ENCODE results near the gene SH3BP2. TPM values are rescaled to one million over a fixed set of nuclear protein-coding genes. Genes with fewer than 3 reads are reported as not detected.

Gene SH3BP2
- total RNA-seq, 1 donor from 2014 or later: 102 TPM

DNA sequence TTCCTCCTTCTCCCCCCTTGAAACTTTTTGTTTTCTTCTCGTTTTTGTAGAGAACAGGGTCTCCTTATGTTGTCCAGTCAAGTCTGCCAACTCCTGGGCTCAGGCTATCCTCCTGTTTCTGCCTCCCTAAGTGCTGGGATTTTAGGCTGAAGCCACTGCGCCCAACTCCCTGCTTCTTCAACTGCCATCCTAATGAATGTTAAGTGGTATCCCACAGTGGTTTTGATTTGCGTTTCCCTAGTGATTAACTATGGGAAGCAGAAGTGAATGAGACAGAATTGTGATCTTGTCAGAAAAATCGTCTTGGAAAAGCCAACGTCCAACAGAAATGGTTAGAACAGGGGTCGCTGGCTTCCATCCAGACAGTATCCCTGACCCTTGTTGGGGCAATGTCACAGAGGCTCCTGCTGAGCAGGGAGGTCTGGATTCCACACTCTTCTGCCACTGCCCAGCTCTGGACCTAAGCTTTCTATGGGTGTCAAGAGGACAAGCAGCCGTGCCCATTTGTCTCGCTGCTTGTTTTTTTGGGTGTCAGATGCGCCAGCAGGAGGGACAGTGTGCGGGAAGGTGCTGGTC lies 49.9 kb downstream of the SH3BP2 start:
- Histone ChIP-seq H3K27me3 (ENCODE audit: low read depth) (no peaks in the 10 kb centered on the region), H3K27ac (peak overlapping the region; percentile 96), H3K4me3 (peak overlapping the region; percentile 88), H3K36me3 (no peaks in the 10 kb centered on the region), H3K4me1 (peaks cover 55% of the 10 kb centered on the region), H3K9me3 (no peaks in the 10 kb centered on the region)
- TF ChIP-seq, protein P1, sequence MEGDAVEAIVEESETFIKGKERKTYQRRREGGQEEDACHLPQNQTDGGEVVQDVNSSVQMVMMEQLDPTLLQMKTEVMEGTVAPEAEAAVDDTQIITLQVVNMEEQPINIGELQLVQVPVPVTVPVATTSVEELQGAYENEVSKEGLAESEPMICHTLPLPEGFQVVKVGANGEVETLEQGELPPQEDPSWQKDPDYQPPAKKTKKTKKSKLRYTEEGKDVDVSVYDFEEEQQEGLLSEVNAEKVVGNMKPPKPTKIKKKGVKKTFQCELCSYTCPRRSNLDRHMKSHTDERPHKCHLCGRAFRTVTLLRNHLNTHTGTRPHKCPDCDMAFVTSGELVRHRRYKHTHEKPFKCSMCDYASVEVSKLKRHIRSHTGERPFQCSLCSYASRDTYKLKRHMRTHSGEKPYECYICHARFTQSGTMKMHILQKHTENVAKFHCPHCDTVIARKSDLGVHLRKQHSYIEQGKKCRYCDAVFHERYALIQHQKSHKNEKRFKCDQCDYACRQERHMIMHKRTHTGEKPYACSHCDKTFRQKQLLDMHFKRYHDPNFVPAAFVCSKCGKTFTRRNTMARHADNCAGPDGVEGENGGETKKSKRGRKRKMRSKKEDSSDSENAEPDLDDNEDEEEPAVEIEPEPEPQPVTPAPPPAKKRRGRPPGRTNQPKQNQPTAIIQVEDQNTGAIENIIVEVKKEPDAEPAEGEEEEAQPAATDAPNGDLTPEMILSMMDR (IDR thresholded peaks at IDR 0.05): no peak
- ATAC-seq: peak; percentile 3 to 11
- DNase-seq: no peak
- intact Hi-C loops (cut with DNase I): no loop called here

DNA sequence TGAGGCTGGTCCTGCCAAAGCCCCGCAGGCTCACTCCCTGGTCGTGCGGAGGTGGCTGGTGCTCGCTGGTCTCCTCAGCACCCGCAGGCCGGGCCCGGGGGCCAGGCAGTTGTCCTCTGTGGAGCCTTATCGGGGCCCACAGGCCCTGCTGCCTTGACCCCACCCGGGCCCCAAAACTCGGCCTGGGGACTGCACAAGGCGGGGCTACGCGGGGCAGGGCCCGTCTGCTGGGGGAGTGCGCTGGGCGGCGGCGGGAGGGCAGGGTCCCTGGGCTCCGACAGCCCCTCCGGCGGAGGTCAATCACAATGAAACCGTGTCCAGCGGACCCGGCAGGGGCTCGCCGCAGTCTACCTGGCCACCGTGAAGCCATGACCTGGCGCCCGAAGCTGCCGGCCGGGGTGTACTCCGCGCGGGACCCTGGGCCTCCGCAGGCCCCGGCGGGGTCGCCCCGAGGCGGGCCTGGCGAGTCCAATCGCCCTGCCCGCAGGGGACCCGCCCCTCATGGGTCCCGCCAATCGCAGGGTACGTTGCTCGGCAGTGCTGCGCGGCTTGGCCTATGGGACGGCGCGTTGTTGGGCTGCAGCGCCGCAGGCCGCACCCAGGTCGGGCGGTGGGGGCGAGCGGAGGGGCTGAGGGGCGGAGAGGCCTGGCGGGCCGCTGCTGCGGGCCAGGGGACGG lies 50.5 kb downstream of the SH3BP2 start, which contains the start of gene ADD1:
Gene ADD1 (plus strand): TSS at position 582 of the 678 bp plus-strand sequence. CDS start 32,072 bp downstream, outside the sequence.
- DNase-seq: peak; percentile 91
- no peaks in the 10 kb centered on the region for H3K27me3 ChIP-seq (ENCODE audit: low read depth)
- H3K9me3 ChIP-seq: no peaks in the 10 kb centered on the region
- H3K4me3 ChIP-seq: peak within 1 kb of the TSS; percentile 88
- TF ChIP-seq, protein P1 (IDR thresholded peaks at IDR 0.05): no peak
- H3K36me3 ChIP-seq: no peaks in the 10 kb centered on the region
- H3K4me1 ChIP-seq: peaks cover 55% of the 10 kb centered on the region
- peak; percentile 98 to 100 for ATAC-seq
- intact Hi-C loops (cut with DNase I): no loop called here
- peak within 1 kb of the TSS; percentile 96 for H3K27ac ChIP-seq

DNA sequence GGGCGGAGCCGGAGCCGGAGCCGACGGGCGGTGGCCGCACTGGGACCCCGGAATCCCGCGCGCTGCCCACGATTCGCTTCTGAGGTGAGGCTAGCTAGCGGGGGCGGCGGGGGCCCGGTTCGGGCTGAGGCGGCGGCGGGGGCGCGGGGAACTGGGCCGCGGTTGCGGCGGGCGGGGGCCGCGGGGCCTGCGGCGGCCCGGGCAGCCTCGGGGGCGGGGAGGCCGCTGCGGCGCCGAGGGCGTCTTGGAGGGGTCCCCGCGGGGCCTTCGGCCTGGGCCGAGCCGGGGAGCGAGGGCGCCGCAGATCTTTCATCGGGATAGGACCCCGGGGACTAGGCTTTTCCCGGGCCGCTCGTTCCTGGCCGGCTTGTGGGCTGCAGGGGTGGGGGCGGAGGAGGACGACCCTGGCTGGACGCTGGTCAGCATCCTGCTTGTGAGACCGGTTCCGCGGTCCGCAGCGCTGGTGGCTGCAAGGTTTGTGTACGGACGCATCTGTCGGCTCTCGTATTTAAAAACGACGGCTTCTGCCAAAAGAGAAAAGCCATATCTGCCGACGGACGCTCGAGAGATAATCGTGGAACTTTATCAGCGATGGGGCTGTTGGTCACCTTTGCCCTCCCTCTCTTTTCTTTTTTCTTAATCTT lies 51.2 kb downstream of the SH3BP2 start:
- Histone ChIP-seq H3K27ac (peak overlapping the region; percentile 96), H3K9me3 (no peaks in the 10 kb centered on the region), H3K36me3 (no peaks in the 10 kb centered on the region), H3K4me1 (peaks cover 57% of the 10 kb centered on the region), H3K27me3 (ENCODE audit: low read depth) (no peaks in the 10 kb centered on the region), H3K4me3 (peak overlapping the region; percentile 88)
- peak; percentile 77 for DNase-seq
- intact Hi-C loops (cut with DNase I): no loop called here
- TF ChIP-seq, protein P1 (IDR thresholded peaks at IDR 0.05): no peak
- peak; percentile 0 to 41 for ATAC-seq

DNA sequence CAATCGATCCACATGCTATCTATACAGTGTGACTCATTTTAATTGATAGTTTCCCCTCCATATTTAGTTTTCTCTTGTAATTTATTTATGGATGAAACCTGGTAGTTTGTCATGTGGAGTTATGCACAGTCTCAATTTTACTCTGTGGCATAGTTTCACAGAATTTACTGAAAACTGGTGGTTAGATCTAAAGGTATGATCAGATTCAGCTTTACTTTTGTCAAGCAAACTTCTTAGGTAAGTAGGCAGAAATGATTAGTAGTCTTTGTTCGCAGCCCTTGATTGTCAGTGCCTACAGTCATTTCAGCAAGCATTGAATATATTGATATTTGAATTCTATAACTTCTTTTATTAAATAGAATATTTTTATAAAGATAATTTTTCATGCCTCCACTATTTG lies 53.3 kb downstream of the SH3BP2 start:
- no peaks in the 10 kb centered on the region for H3K9me3 ChIP-seq
- H3K36me3 ChIP-seq: no peaks in the 10 kb centered on the region
- ATAC-seq (no peak), DNase-seq (no peak)
- no peaks in the 10 kb centered on the region for H3K27me3 ChIP-seq (ENCODE audit: low read depth)
- H3K27ac ChIP-seq: no peak overlapping the region
- TF ChIP-seq, protein P1 (IDR thresholded peaks at IDR 0.05): no peak
- H3K4me1 ChIP-seq: peaks cover 68% of the 10 kb centered on the region
- intact Hi-C loops (cut with DNase I): no loop called here
- no peak overlapping the region for H3K4me3 ChIP-seq

DNA sequence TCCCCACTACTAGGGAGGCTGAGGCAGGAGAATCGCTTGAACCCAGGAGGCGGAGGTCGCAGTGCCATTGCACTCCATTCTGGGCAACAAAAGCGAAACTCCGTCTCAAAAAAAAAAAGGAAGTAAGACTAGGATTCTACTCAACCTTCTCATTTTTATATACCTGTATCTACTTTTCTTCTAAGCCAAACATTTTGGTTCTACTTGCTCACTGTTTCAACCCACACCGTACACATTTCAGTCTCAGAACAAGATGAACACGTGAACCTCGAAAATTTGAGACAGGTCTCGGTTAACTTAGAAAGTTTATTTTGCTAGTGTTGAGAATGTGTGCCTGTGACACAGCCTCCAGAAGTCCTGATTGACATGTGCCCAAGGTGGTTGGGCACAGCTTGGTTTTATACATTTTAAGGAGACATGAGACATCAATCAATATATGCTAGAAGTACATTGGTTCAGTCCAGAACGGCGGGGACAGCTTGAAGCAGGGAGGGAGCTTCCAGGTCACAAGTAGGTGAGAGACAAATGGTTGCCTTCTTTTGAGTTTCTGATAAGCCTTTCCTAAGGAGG lies 54.5 kb downstream of the SH3BP2 start:
- intact Hi-C loops (cut with DNase I): no loop called here
- no peak for ATAC-seq
- H3K27me3 ChIP-seq (ENCODE audit: low read depth): no peaks in the 10 kb centered on the region
- TF ChIP-seq, protein P1 (IDR thresholded peaks at IDR 0.05): no peak
- DNase-seq: no peak
- peak overlapping the region; percentile 24 for H3K27ac ChIP-seq
- peaks cover 77% of the 10 kb centered on the region for H3K4me1 ChIP-seq
- H3K9me3 ChIP-seq: no peaks in the 10 kb centered on the region
- H3K36me3 ChIP-seq: no peaks in the 10 kb centered on the region
- no peak overlapping the region for H3K4me3 ChIP-seq

All from lower lobe of right lung (tissue), 2 donors.